Measurements from ENCODE around the gene APOD.
"Not testable (repeated sequence)": the region's sequence is repeated elsewhere in the genome, so short reads cannot be mapped to it uniquely, and the experiment has no call there.

Gene APOD

DNA sequence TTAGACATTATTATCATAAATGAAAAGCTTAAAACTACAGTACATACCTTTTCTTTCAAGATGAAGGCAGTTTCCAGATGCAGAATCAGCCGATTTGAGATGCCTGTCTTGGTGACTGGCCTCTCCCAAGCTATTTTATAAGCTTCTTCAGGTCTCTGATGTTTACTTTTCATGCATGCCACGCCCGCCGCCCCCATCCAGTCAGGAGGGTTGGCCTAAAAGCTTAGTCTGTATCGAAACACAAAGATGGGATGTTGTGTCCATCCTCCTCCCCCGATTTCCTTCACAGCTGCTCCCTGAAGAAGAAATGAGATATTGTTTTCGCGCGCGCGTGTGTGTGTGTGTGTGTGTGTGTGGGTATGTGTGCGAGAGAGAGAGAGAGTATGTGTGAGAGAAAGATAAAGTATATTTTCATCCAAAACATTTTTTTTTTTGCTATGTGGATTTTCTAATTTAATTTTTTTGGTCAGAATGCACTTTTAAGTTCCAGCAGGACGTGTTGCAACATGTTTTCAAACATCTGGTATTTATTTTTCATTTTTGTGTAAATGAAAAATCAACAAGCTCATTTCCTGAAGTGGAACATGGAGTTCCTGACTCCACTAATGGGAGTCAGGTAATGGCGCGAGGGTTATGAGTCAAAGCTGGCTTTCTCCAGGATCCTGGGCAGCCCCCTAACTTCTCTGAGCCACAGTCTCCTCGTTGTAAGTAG lies at the start of gene APOD:
Gene APOD (minus strand): TSS at position 110 of the 712 bp plus-strand sequence. CDS start 4,479 bp downstream, outside the sequence.
- DNase-seq (ENCODE audit: low read depth): no peak

GRCh38 chr3:195633351-195633750 lies 49.6 kb upstream of the APOD start:
- DNase-seq (ENCODE audit: low read depth): not testable (repeated sequence)

DNA sequence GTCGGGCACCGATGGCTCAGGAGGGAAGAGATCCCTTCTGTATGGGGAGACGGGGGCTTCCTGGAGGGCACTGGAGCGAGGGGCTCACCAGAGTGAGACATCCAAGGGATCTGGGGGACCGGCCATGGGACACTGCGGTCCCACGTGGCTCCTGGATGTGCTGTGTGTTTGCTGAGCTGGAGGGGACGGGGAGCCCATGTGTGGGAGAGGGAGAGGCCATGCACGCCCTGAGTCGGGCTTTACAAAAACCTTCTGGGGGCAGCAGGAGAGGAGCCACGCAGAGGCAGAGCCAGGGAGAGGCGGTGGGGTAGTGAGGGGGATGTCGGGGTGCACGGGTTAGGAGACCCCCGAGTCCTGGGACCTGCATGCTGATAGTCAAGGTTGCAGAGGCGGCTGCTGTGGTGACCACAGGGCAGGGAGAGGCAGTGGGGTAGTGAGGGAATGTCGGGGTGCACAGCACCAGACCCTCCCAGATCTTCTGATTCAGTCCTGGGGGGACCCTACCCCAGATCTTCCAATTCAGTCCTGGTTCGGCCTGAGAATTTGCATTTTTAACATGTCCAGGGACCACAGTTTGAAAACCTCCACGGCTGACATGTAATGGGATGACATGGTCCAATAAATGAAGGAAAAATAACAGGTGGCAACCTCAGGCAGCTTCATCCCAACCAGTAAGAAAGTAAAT lies 48.9 kb upstream of the APOD start:
- not testable (repeated sequence) for DNase-seq (ENCODE audit: low read depth)

DNA sequence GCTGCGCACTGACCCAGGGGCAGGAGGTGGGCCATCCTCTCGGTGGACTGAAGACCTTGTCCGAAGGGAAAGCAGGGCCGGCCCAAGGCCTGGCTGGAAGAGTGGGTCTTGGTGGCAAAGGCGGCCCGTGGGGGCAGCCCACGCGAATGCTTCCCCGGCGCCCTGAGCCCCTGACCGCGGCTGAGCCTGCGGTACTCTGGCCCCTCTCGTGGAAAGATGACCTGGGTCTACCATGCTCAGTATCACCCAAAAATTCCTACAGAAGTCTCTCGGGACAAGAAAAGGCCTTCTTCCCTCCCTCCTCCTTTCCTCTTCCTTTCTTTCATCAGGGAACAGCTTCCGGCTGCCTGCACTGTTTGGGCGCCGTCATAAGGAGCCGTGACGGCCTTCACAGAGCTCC lies 48.3 kb upstream of the APOD start:
- not testable (repeated sequence) for DNase-seq (ENCODE audit: low read depth)

DNA sequence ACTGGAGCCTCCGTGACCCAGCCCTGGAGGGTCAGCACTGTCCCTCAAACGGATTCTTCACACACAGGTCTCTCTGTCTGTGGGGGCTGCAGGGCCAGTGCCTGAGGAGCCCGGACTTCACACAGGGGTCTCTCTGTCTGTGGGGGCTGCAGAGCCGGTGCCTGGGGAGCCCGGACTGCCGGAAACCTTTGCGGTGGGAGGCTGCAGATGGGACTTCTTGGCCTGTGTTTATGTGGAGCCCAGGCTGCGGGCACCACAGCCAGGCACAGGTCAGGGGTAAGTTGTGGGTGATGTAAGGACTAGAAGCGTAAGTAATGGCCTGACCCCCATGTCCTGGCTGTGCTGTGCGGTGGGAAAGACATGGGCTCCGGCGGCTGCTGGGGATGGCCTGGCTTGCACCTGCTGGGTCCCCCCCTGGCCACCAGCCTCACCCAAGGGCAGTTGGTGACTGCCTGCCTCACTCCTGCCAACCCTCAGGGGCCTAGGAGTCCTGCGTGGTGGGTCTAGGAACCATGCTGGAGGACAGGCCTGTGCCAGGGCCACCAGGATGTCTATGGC lies 47.3 kb upstream of the APOD start:
- not testable (repeated sequence) for DNase-seq (ENCODE audit: low read depth)

- DNase-seq (ENCODE audit: low read depth): not testable (repeated sequence)
Observed at GRCh38 chr3:195630086-195630917, 46.6 kb upstream of the APOD start.

DNA sequence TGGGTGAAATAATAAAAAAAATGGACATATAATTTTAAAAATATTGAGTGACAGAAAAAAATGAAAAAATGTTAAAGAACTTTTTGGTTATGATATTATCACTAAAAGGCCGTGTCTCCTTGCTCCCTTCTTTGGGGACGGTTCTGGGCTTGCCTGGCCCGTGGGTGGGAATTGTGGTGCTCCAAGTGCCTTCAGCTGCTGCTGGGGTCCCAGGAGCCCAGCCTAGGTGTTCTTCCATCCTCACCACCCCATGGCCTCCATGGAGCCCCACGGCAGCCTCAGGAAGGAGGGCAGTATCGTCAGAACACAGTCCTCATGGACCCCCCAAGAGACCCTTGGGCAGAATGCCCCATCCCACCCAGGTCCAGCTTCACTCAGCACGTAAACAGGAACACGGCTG lies 45.9 kb upstream of the APOD start:
- DNase-seq (ENCODE audit: low read depth): not testable (repeated sequence)

- not testable (repeated sequence) for DNase-seq (ENCODE audit: low read depth)
Observed at GRCh38 chr3:195628386-195628920, 44.7 kb upstream of the APOD start.

DNA sequence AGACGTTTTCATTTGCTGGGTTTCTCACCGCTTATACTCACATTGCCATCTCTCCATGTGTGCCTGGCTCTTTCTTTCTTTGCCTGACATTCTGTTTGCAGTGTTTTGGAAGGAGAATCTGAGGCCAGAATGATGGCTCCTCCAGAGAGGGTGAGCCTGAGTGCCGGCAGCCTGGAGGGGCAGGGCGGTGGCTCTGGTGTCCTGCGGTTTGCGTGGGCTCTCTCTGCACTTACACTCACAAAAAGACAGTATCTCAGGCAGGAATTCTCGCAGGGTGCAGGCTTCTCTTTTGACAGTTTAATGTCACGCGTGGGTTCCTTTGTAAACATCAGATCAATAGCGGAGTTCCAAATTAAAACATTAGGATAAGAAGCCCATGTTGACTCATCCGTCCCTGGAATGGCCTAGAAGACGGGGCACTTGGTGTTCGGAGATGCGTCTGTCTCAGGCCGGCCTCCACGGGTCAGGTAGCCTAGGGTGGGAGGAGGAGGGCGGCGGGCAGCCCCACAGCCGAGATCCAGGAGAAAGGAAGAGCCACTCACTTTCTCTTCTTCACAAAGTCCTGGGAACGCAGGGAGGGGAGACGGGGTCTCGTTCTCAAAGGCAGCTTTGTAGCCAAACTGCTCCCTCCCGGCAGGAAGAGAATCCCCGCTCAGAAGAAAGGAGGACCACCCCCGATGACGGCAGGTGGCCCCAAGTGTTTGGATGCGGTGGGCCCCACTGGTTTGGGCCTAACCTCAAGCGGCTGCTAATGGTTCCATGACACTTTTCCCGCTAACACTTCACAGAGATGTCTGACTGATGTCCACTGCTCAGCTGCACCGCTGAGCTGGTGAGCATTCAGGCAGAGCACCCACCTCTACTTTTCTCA lies 44.0 kb upstream of the APOD start:
- DNase-seq (ENCODE audit: low read depth): not testable (repeated sequence)

GRCh38 chr3:195624603-195625560 lies 41.1 kb upstream of the APOD start:
- DNase-seq (ENCODE audit: low read depth): not testable (repeated sequence)

DNA sequence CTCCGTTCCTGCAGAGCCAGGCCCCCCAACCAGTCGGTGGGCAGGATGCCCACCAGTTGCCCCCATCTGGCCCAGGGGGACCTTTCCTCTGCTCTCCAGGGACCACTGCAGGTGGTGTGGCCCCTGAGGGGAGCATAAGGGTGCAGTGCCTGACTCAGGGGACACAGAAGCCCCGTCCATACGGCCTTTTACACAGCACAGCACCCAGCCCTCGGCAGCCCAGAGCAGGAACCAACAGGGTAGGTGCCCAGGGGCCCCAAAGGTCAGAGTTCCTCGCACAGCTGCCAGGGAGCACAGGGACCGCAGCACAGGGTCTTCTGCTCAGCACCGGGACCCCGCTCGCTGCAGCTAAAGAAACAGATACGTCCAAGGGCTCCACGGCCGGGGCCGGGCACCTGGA lies 40.4 kb upstream of the APOD start:
- not testable (repeated sequence) for DNase-seq (ENCODE audit: low read depth)

- DNase-seq (ENCODE audit: low read depth): not testable (repeated sequence)
Observed at GRCh38 chr3:195623217-195623965, 39.7 kb upstream of the APOD start.

GRCh38 chr3:195622523-195623170 lies 38.9 kb upstream of the APOD start:
- not testable (repeated sequence) for DNase-seq (ENCODE audit: low read depth)

- not testable (repeated sequence) for DNase-seq (ENCODE audit: low read depth)
Observed at GRCh38 chr3:195622012-195622411, 38.3 kb upstream of the APOD start.

DNA sequence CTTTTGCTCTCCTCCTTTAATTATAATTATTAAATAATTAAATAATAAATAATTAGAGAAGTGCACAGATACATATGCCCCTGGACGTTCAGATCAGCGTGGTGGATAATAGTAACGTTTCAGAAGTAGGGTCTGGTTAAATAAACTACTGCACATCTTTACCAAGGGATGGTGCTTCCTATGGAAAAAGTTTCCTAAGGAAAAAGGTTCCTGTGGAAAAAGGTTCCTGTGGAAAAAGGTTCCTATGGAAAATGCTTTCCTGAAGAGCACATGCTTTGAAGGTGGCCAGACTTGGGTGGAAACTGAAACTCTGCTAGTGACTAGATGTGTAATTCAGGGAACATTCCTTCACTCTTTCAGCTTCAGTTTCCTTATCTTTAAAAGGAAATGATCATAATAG lies 37.4 kb upstream of the APOD start:
- DNase-seq (ENCODE audit: low read depth): not testable (repeated sequence)

GRCh38 chr3:195620476-195620875 lies 36.7 kb upstream of the APOD start:
- DNase-seq (ENCODE audit: low read depth): not testable (repeated sequence)

DNA sequence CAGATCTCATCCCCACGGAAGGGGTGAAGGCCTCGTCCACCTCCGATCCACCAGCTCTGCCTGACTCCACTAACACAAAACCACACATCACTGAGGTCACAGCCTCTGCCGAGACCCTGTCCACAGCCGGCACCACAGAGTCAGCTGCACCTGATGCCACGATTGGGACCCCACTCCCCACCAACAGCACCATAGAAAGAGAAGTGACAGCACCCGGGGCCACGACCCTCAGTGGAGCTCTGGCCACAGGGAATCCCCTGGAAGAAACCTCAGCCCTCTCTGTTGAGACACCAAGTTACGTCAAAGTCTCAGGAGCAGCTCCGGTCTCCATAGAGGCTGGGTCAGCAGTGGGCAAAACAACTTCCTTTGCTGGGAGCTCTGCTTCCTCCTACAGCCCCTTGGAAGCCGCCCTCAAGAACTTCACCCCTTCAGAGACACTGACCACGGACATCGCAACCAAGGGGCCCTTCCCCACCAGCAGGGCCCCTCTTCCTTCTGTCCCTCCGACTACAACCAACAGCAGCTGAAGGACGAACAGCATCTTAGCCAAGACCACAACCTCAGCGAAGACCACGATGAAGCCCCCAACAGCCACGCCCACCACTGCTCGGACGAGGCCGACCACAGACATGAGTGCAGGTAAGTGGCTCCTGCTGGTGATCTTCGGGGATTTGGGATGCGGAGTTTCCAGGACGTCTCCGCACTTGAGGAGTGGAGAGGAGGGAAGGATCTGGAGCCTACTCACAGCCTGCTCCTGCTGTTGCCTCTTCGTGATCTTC lies 36.0 kb upstream of the APOD start:
- DNase-seq (ENCODE audit: low read depth): not testable (repeated sequence)
